ENCODE data around the gene HLF.
A peak's percentile ranks its signal among the peaks of the same experiment; 100 is the strongest.

The HLF gene

DNA sequence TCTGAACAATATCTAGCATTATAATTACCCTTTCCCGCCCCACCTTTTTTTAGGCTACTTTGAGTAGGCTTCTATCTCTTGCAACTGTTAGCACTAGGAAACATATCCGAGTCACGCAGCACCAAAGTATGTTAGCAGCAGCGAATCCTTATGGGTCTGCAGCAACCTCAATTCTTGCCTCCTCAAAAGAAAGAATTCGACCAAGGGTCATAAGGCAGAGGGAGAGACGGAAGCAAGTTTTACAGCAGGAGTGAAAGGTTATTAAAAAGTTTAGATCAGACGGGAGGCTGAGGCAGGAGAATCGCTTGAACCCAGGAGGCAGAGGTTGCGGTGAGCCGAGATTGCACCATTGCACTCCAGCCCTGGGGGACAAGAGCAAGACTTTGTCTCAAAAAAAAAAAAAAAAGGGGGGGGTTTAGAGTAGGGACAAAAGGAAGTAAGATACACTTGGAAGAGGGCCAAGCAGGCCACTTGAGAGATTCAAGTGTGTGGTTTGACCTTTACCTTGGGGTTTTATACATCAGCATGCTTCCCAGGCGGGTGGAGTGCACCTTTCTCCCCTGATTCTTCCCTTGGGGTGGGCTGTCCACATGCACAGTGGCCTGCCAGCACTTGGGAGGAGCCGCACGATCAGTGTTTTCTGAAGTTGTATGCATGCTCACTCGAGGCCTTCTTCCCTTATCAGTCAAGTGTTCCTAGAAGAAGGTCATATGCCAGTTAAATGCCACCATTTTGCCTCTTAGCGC lies 67.7 kb downstream of the HLF start:
- DNase-seq: no peak

GRCh38 chr17:55334285-55334684 lies 69.5 kb downstream of the HLF start:
- no peak for DNase-seq

GRCh38 chr17:55334881-55335540 lies 70.3 kb downstream of the HLF start:
- no peak for DNase-seq

DNA sequence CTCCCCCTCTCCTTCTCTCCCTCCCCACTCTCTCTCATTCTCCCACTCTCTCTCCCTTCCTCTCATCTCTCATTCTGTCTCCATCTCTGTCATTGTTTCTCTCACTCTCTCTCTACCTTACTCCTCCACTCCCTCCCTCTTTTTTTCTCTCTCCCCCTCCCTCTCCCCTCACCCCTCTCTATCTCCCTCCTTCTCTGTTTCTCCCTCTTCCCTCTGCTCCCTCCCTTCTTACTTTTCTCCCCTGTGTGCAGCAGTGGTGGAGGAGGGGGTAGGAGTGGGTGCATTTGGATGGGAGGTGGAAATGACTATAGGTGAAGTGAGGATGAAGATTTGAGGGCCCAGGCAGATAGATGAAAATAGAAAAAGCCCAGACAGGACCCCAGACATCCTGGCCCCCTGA lies 70.9 kb downstream of the HLF start:
- DNase-seq: no peak

- DNase-seq: no peak
These were observed 71.7 kb downstream of the HLF start for GRCh38 chr17:55336426-55336825.

DNA sequence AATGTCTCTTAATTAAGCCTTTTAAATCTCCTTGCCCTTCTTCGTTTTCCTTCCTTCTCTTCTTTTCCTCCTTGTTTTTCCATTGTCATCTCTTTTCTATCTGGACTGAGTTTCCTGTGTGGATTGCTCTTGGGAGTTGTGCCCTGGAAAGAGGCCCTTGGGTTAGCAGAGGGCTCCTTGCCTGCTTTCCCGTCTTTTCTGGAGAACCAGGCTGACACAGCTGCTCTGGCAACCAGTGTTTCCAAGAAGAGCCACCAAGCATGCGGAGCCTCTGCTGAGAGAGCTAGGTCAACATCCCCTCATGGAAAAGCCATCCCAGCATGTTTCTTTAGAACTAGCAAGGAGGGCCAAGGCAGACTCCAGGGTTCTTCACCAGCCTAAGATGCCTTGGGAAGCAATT lies 75.4 kb downstream of the HLF start:
- DNase-seq: no peak

DNA sequence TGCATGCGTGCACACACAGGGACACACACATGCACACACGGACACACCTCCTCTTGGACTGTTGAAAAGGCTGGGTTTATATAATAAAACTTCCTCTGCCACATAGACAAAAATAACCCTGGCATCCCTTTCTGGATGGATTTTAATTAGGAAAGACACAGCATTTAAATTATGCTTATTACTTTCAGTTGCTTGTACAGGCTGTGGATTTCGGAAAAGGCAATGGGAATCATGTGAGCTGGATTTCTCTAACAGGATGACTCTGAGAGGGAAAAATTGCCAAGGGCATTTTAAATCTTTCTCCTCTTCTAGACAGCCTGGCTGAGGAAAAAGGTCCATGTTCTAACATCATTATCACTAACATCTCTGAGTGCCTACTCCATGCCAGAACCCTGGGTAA lies 75.9 kb downstream of the HLF start:
- DNase-seq: no peak

GRCh38 chr17:55341432-55341831 lies 76.7 kb downstream of the HLF start:
- no peak for DNase-seq

DNA sequence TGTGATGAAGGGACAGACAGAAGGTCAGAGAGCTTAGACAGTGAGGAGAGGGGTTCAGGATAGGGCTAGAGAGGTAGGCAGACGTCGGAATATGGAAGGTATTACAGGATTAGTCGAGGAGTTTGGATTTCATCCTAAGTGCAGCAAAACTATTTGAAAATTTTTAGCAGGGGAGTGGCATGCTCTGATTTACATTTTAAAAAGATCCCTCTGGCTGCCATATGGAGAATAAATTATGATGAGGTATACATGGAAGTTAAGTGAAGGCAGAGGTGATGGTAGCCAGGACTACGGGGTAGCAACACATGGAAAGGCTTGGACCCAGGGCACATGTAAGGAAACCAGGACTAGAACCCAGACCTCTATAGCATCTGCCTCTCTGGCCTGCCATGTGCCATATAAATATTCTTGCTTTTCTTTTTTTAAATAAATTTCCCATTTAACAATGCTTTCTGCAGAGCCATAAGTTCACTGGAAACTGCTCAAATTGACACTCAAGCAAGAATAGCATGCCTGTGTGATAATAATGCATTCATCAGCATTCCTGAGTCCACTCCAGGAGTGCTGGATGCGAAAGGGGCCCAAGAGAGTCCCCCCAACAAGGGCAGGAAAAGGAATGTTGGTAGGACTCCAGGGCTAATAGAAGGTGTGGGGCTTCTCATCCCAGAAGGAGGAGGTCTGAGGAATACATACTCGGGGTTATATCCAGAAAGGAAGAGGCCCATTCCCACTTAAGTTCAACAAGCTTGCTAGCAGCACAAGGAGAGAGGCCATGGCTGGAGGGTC lies 78.2 kb downstream of the HLF start:
- DNase-seq: no peak

DNA sequence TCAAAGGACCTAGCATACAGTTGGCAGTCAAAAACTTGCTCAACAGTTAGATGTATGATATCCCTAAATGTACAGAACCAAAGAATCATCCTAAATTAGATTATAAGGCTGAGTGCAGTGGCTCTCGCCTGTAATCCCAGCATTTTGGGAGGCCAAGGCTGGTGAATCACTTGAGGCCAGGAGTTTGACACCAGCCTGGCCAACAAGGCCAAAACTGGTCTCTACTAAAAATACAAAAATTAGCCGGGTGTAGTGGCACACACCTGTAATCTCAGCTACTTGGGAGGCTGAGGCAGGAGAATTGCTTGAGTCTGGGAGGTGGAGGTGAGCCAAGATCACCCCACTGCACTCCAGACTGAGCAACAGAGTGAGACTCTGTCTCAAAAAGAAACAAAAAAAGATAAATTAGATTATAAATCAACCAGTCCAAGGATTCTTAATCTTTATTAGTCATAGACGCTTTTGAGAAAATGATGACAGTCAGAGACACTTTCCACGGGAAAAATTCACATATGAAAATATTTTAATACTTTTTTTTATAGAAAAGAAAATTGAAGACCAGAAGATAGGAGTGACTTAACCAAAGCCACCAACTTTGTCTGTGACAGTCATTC lies 79.2 kb downstream of the HLF start:
- DNase-seq: no peak

DNA sequence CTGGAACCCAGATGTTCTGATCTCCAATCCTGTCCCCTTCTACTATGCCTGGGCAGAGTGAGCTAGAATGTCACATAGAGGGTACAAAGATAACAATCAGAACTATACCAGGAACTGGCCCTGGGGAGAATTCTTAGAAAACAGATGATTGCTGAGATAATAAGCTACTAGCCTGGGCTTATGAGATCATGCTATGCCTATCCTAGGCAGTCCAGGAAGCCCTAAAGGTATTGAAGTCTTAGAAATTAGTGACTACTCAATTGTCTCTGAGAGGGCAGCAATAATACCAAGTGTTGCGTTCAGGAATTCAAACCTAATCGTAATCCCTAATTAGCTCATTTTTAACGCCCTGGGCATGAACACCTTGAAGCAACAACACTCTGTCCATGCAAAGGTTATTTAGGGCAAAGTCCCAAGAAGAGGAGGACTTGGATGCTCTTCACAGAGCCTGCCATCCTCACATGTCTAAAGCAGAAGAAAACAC lies 79.8 kb downstream of the HLF start:
- no peak for DNase-seq

- DNase-seq: no peak
These were observed 80.4 kb downstream of the HLF start for GRCh38 chr17:55345132-55345531.

DNA sequence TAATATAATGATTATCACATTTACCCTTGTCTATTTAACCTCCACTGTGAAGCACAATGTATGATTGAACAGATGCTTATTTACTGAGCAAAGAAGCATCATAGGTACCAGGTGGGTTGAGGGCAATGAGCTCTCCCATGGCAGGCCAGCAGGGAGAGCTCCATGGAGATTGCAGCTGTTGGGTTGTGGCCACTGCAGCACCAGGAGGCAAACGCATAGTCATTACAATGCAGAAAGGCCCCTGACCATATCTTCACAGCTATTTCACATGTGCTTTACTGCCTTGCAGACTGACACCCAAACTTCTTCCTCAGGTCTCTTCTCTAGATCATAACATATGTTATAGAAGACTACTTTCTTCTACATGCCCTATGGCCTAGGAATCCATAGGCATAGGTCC lies 81.9 kb downstream of the HLF start:
- DNase-seq: no peak

DNA sequence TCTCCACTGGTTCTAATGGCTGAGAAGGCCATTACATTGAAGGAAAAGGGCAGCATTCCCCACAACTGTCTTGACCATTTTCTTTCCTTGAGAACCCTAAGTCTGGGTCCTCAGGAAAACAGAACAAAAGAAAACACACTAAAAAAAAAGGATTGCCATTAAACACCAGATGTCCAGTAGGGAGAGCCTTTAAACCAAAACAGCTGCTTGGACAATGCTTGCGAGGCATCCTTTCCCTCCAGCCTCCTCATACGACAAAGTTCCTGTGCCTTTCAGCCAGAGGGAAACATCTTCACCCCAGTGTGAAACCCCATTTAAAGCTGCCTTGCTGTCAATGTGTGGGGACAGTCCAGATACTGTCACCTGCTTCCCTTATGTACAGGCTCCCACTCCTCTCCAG lies 82.6 kb downstream of the HLF start:
- DNase-seq: no peak

DNA sequence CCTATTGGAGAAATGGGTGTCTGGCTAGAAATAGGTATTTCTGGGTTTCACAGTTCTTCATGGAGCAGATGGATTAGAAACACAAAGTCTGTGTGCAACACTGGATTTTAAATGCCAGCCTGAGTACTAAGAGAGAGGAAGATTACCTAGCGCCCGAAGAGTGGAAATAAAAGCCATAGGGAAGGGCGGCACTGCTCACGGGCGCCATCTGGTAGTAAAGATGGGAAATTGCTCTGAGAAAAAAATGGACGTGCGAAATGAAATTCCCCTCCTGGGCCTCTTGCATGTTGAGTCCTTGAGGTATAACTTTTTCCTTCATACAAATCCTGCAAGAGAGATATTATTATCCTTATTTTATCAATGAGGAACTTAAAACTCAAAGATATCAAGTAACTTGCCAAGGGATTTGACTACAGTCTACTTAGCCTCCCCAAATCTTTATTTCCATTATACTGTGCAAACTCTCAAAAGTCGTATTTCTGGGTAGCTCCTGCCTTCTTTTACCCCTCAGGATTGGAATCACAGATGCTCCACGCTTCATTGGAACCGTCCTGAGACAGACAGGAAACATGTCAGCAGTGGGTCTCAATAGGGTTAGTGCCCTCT lies 84.1 kb downstream of the HLF start:
- peak; percentile 31 to 48 for DNase-seq

GRCh38 chr17:55350825-55351205 lies 86.1 kb downstream of the HLF start:
- DNase-seq: no peak

DNA sequence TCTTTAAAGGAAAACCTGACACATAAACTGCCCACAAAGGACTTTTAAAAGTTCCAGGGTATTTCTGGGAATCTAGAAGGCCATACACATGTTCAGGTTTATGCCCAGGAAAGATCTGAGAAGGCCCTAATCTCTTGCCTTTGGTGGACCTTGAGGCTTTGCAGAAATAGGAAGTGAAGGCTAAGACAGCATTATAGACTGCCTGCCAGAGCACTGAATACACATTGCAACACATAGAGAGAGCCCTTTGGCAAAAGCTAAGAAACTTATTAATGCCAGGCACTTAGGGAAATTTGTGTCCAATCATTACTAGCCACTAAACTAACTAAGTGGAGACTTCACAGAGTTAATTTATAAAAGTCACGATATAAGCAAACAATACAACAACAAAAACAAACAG lies 86.5 kb downstream of the HLF start:
- no peak for DNase-seq

DNA sequence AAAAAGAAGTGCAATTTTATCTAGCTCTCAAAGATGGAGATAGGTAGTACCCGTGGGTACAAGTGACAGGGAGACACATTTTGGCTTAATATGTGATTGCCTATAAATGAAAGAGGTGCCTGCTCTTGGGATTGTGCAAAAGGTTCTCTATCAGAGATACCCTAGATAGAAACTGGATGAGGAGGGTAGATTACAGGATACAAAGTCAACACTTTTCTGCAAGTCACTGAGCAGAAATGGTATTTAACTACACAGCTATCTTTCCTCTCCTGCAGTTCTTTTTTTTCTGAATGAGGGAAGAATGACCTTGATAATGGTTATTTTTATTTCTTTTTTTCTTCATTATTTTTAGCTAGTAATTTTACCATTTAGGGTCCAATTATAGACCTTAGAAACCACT lies 89.2 kb downstream of the HLF start:
- no peak for DNase-seq

- DNase-seq: no peak
These were observed 90.2 kb downstream of the HLF start for GRCh38 chr17:55354941-55355340.

DNA sequence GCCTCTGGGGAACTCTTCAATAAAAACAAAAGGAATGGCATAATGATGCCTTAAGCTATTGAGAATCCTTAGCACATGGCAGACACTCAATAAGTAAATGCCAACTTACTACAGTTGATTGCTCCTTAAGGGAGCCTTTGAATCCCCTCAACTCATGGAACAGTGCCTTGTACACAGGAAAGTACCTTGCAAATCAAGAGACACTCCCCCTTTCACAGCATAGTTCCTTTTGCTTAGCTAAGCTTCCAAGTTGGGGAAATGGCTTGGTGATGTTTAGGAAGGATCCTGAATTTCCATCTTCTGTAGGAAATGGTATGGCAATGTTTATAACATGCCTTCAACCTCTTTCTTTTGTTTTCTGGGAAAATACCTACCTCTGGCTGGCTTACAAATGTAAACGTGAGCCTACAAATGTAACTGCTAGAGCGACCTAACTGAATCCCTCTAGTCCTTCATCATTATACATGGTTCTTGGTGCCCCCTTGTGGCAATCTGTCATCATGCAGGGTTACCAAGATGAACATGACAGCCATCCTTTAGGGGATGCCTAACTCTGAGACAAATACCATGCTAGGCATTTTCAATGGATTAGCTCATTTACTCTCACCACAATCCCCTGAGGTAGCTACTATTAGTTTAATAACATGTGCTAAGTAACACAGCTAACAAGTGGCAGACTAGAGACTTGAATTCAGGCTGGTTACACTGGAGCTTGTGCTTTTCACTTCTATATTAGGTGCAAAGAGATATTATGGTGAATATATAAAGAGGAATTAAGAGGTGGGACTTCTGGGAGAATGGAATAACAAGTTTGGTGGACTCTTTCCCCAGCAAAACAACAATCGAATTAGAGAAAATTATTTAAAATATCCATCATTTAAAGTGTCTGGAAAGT lies 91.9 kb downstream of the HLF start:
- peak; percentile 77 to 83 for DNase-seq

- no peak for DNase-seq
These were observed 96.2 kb downstream of the HLF start for GRCh38 chr17:55360971-55361370.

- no peak for DNase-seq
These were observed 98.3 kb downstream of the HLF start for GRCh38 chr17:55363033-55363432.
